ENCODE measurements around the gene EMILIN3.
"Not testable (repeated sequence)": the region's sequence is repeated elsewhere in the genome, so short reads cannot be mapped to it uniquely, and the experiment has no call there.

The EMILIN3 gene

GRCh38 chr20:41312009-41312408 is 54.6 kb downstream of the EMILIN3 start:
- not testable (repeated sequence) for DNase-seq

Data from fibroblast of skin of right quadriceps (primary cell).